AG09309 (cell line): ENCODE measurements around the gene OCSTAMP.

Experiments used
- DNase-seq: peaks from one replicate; pipeline ENCODE4 v3.0.0-alpha.2; 2010; ENCODE audit warnings: low read depth
- H3K4me3 ChIP-seq: 2 replicates; pipeline ENCODE4 v1.5.1; 2011; ENCODE audit warnings: mild to moderate bottlenecking, low read depth, low read length, moderate library complexity; ENCODE audit not compliant: control insufficient read depth
- CTCF ChIP-seq: IDR thresholded peaks from 2 replicates; pipeline ENCODE4 v1.5.1; 2011; ENCODE audit warnings: mild to moderate bottlenecking, low read depth, low read length, inconsistent platforms; ENCODE audit not compliant: insufficient read depth, control insufficient read depth; ENCODE audit errors: missing control alignments

Gene OCSTAMP

GRCh38 chr20:46494077-46494476 lies 56.4 kb downstream of the OCSTAMP start:
- DNase-seq: no peak
- H3K4me3 ChIP-seq: no peak overlapping the region
- no peak for TF ChIP-seq CTCF

- no peak overlapping the region for H3K4me3 ChIP-seq
- no peak for TF ChIP-seq CTCF
- no peak for DNase-seq
Measured at GRCh38 chr20:46491354-46491753, 59.1 kb downstream of the OCSTAMP start.
